ENCODE data around the gene PPIL6. TPM values are rescaled to one million over a fixed set of nuclear protein-coding genes. Genes with fewer than 3 reads are reported as not detected.

Gene PPIL6
- total RNA-seq, 2 experiments from 2014 or later: 0.84 to 1.3 TPM

DNA sequence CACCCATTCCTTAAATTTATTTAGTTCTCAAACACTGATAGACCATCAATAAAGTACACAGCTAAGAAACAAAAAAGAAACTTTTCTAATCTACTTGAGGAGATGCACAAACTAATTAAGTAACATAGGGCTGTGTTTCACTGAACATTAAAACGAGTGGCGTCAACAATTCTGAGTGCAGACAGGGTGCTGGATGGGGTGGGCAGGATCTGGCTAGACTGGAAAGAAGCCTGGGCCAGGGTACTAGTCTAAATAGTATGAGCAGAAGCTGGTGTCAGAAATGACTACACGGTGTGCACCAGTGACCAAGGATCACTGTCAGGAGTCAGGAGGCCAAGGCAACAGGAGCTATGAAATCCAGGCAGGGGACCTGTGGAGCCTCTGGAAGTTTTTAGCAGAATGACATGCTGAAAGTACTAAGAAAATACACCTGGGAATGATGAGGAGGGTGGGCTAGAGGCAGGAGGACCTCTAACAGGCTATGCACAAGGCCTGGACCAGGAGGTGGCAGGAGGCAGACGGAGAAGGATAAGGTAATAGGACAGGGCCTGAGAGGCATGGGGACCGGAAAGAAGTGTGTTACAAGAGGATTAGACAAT lies 29.3 kb upstream of the PPIL6 start:
- DNase-seq (no peak), ATAC-seq (ENCODE audit: poor library complexity) (no peak)
- H3K36me3 Mint-ChIP-seq (ENCODE audit: low read depth): peaks cover 100% of the 10 kb centered on the region
- Histone ChIP-seq H3K4me1 (ENCODE audit: insufficient read depth, low read length) (peaks cover 19% of the 10 kb centered on the region), H3K36me3 (ENCODE audit: insufficient read depth, low read length) (peaks cover 98% of the 10 kb centered on the region), H3K27me3 (ENCODE audit: control insufficient read depth in 1 of 2, insufficient read depth in 2 of 2, low read length in 2 of 2) (no peaks in the 10 kb centered on the region), H3K9me3 (ENCODE audit: control insufficient read depth in 1 of 2, insufficient read depth in 1 of 2, low read length in 2 of 2) (no peaks in the 10 kb centered on the region), H3K4me3 (ENCODE audit: low read length) (no peak overlapping the region), H3K27ac (ENCODE audit: low read depth in 1 of 2, low read length in 2 of 2) (no peak overlapping the region)
- H3K27me3 Mint-ChIP-seq: no peaks in the 10 kb centered on the region
- peaks cover 68% of the 10 kb centered on the region for H3K4me1 Mint-ChIP-seq (ENCODE audit: low read depth)
- H3K4me3 Mint-ChIP-seq: no peak overlapping the region
- ChIA-PET CTCF (interaction anchor here (1.2 to 1.6 kb wide), 2 partner anchors 9 to 86 kb away, joined by 4 to 9 read pairs; no protein-coding TSS in a partner anchor), POLR2A (interaction anchor here (0.7 to 1.6 kb wide), 2 partner anchors 12 to 29 kb away, joined by 3 to 7 read pairs; partner anchors contain the start of genes PPIL6 and SMPD2)
- H3K9me3 Mint-ChIP-seq: no peaks in the 10 kb centered on the region
- H3K27ac Mint-ChIP-seq: peak overlapping the region; percentile 19
- intact Hi-C loops (cut with DNase I, micrococcal nuclease): no loop called here
- TF ChIP-seq, protein P1, sequence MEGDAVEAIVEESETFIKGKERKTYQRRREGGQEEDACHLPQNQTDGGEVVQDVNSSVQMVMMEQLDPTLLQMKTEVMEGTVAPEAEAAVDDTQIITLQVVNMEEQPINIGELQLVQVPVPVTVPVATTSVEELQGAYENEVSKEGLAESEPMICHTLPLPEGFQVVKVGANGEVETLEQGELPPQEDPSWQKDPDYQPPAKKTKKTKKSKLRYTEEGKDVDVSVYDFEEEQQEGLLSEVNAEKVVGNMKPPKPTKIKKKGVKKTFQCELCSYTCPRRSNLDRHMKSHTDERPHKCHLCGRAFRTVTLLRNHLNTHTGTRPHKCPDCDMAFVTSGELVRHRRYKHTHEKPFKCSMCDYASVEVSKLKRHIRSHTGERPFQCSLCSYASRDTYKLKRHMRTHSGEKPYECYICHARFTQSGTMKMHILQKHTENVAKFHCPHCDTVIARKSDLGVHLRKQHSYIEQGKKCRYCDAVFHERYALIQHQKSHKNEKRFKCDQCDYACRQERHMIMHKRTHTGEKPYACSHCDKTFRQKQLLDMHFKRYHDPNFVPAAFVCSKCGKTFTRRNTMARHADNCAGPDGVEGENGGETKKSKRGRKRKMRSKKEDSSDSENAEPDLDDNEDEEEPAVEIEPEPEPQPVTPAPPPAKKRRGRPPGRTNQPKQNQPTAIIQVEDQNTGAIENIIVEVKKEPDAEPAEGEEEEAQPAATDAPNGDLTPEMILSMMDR (IDR thresholded peaks at IDR 0.05): no peak

DNA sequence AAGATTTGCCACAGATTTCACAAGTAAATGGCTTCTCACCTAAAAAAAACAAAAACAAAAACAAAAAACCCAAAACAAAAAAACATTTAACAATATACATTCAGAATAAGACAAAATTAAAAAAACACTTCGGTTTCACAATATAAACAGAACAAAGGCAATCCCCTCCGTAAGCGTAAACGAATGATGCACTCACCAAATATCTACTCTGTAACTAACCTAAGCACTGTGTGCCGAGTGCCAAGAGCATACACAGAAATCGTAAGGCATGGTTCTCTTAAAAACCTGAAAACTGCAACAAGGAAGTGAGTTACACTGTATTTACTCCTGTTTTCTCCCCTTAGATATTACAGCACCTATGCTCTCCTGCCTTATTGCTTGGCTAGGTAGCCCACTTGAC lies 27.3 kb upstream of the PPIL6 start:
- POLR2A ChIA-PET: no interaction called here
- TF ChIP-seq, protein P1 (IDR thresholded peaks at IDR 0.05): no peak
- intact Hi-C loops (cut with DNase I, micrococcal nuclease): no loop called here

DNA sequence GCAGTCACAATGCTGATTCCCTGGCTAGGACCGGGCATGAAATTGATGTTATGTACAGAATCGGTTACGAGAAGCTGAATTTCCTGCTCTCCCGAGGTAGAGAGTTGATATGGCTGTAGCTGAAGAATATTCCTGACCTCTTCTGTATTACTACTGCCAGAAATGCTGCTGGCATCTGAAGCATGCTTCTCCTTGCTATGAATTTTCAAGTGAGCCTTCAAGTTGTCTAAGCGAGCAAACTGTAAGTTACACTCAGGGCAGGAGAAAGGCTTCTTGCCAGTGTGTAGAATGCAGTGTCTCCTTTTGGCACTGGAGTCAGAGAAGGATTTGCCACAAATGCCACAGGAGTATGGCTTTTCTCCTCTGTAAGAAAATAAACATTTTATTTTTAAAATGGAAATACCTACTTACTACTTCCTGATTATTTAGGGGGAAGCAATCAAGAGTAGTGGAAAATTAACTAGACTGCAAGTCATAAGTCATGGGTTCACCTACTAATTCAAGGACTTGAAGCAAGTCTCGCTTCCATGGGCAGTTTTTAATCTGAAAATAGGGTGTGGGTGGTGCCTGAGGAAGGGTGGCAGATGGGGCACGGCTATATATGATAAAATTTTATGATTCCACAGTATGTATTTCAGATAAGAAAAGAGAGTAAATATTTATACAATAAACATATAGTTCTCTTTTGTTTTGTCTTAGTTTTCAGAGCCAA lies 25.9 kb upstream of the PPIL6 start:
- no peak overlapping the region for H3K27ac Mint-ChIP-seq
- DNase-seq (no peak), ATAC-seq (ENCODE audit: poor library complexity) (no peak)
- ChIA-PET POLR2A (interaction anchor here (1.4 kb wide), 1 partner anchor 25 kb away, joined by 3 read pairs; no protein-coding TSS in a partner anchor), CTCF (no interaction called here)
- no peaks in the 10 kb centered on the region for H3K27me3 Mint-ChIP-seq
- H3K27me3 ChIP-seq (ENCODE audit: control insufficient read depth in 1 of 2, insufficient read depth in 2 of 2, low read length in 2 of 2): no peaks in the 10 kb centered on the region
- peaks cover 70% of the 10 kb centered on the region for H3K4me1 Mint-ChIP-seq (ENCODE audit: low read depth)
- H3K36me3 ChIP-seq (ENCODE audit: insufficient read depth, low read length): peaks cover 91% of the 10 kb centered on the region
- H3K9me3 ChIP-seq (ENCODE audit: control insufficient read depth in 1 of 2, insufficient read depth in 1 of 2, low read length in 2 of 2): no peaks in the 10 kb centered on the region
- peaks cover 13% of the 10 kb centered on the region for H3K4me1 ChIP-seq (ENCODE audit: insufficient read depth, low read length)
- no peak overlapping the region for H3K4me3 ChIP-seq (ENCODE audit: low read length)
- no peak overlapping the region for H3K4me3 Mint-ChIP-seq
- H3K9me3 Mint-ChIP-seq: no peaks in the 10 kb centered on the region
- TF ChIP-seq, protein P1 (IDR thresholded peaks at IDR 0.05): no peak
- no peak overlapping the region for H3K27ac ChIP-seq (ENCODE audit: low read depth in 1 of 2, low read length in 2 of 2)
- intact Hi-C loops (cut with DNase I, micrococcal nuclease): no loop called here
- H3K36me3 Mint-ChIP-seq (ENCODE audit: low read depth): peaks cover 96% of the 10 kb centered on the region

More for the DNA sequence above, 27.3 kb upstream of the PPIL6 start:
- no peaks in the 10 kb centered on the region for H3K9me3 Mint-ChIP-seq
- no peak overlapping the region for H3K4me3 Mint-ChIP-seq
- Histone ChIP-seq H3K36me3 (ENCODE audit: insufficient read depth, low read length) (peaks cover 92% of the 10 kb centered on the region), H3K27ac (ENCODE audit: low read depth in 1 of 2, low read length in 2 of 2) (no peak overlapping the region), H3K27me3 (ENCODE audit: control insufficient read depth in 1 of 2, insufficient read depth in 2 of 2, low read length in 2 of 2) (no peaks in the 10 kb centered on the region), H3K4me3 (ENCODE audit: low read length) (no peak overlapping the region), H3K9me3 (ENCODE audit: control insufficient read depth in 1 of 2, insufficient read depth in 1 of 2, low read length in 2 of 2) (no peaks in the 10 kb centered on the region), H3K4me1 (ENCODE audit: insufficient read depth, low read length) (peaks cover 15% of the 10 kb centered on the region)
- peaks cover 97% of the 10 kb centered on the region for H3K36me3 Mint-ChIP-seq (ENCODE audit: low read depth)
- ATAC-seq (ENCODE audit: poor library complexity) (no peak), DNase-seq (no peak)
- H3K27ac Mint-ChIP-seq: peak overlapping the region; percentile 19
- CTCF ChIA-PET: no interaction called here
- no peaks in the 10 kb centered on the region for H3K27me3 Mint-ChIP-seq
- H3K4me1 Mint-ChIP-seq (ENCODE audit: low read depth): peaks cover 65% of the 10 kb centered on the region

Measured in CD4-positive, alpha-beta T cell (primary cell).